Gastrocnemius medialis (tissue), 4 donors: ENCODE results near the gene CNOT4. TPM values are rescaled to one million over a fixed set of nuclear protein-coding genes. Genes with fewer than 3 reads are reported as not detected.

ENCODE experiments used
- ATAC-seq, 2 donors: fragments of 150-250 bp; one replicate each; pipeline ENCODE4 v1.9.1; 2016
- DNase-seq, 2 donors: peaks; one replicate each; pipeline ENCODE4 v3.0.0-alpha.2; 2019
- H3K27ac ChIP-seq, 4 donors: fragments of 200-600 bp; sonication (generic); 1 replicate in 1 of 4; 2 replicates in 3 of 4; pipeline ENCODE4 v1.5.1; 2016 to 2018; ENCODE audit warnings: mild to moderate bottlenecking in 2 of 4, moderate library complexity in 1 of 4
- H3K27me3 ChIP-seq, 3 donors: fragments of 200-600 bp; sonication (generic) in 2 of 3; 1 replicate in 1 of 3; 2 replicates in 2 of 3; pipeline versions ENCODE4 v1.5.1 to v1.6.0; 2016 to 2019; ENCODE audit warnings: mild to moderate bottlenecking in 1 of 3, moderate library complexity in 1 of 3
- H3K36me3 ChIP-seq, 2 donors: fragments of 200-600 bp; sonication (generic) in 1 of 2; one replicate each; pipeline ENCODE4 v1.5.1; 2017 to 2018
- H3K4me1 ChIP-seq, 2 donors: fragments of 200-600 bp; sonication (generic) in 1 of 2; one replicate each; pipeline ENCODE4 v1.5.1; 2016 to 2017; ENCODE audit warnings: mild to moderate bottlenecking in 2 of 2
- H3K4me3 ChIP-seq, 4 donors: fragments of 200-600 bp; sonication (generic) in 3 of 4; 1 replicate in 1 of 4; 2 replicates in 3 of 4; pipeline ENCODE4 v1.5.1; 2016 to 2019; ENCODE audit warnings: mild to moderate bottlenecking in 2 of 4
- H3K9me3 ChIP-seq, 3 donors: fragments of 200-600 bp; sonication (generic) in 2 of 3; 1 replicate in 1 of 3; 2 replicates in 2 of 3; pipeline ENCODE4 v1.5.1; 2016 to 2019
- CTCF ChIP-seq, 5 experiments: fragments of 450-650 bp in 3 of 5; fragments of 200-600 bp in 2 of 5; sonication (generic) in 2 of 5; IDR thresholded peaks in 4 of 5; conservative IDR thresholded peaks in 1 of 5; 1 replicate in 4 of 5; 2 replicates in 1 of 5; pipeline ENCODE4 v1.5.1; 2016 to 2019; ENCODE audit warnings: antibody characterized with exemption in 5 of 5, mild to moderate bottlenecking in 3 of 5, moderate library complexity in 3 of 5
- POLR2A ChIP-seq, 2 donors: fragments of 450-650 bp; IDR thresholded peaks; one replicate each; pipeline ENCODE4 v1.6.1; 2017; ENCODE audit warnings: antibody characterized with exemption in 2 of 2, mild to moderate bottlenecking in 2 of 2, moderate library complexity in 2 of 2
- in situ Hi-C, 4 donors: fragments of 200-750 bp; cut with MboI; loops; one replicate each; pipeline versions ENCODE4 v1.15.0 to v1.8.0; 2017; ENCODE audit warnings: low sequenced_read_pairs in 4 of 4
- intact Hi-C: fragments of 100-400 bp; cut with DNase I; formaldehyde crosslinking; loops from one replicate; pipeline ENCODE4 v1.15.1; 2023; ENCODE audit warnings: low total_unique reads
- total RNA-seq, 4 donors: library from RNA; depleted of rRNA; stranded (reverse); fragments of >200 nt; gene quantifications; one replicate each; pipeline versions ENCODE4 v1.1.0 to v1.2.3, GENCODE V29; 2016

The CNOT4 gene
- total RNA-seq, 4 donors from 2014 or later = 25.5 to 38.1 (median 30.7) TPM

GRCh38 chr7:135525426-135525825, 15.5 kb upstream of the CNOT4 start:
- no peak overlapping the region for H3K27ac ChIP-seq
- ATAC-seq = no peak
- no peak for TF ChIP-seq CTCF (IDR thresholded peaks at IDR 0.05 in 4 of 5, conservative IDR thresholded peaks at IDR 0.05 in 1 of 5)
- TF ChIP-seq POLR2A (IDR thresholded peaks at IDR 0.05) = no peak
- H3K9me3 ChIP-seq = no peaks in the 10 kb centered on the region
- in situ Hi-C loops (no loop called here), intact Hi-C loops (no loop called here)
- DNase-seq = no peak
- H3K27me3 ChIP-seq = no peaks in the 10 kb centered on the region
- no peaks in the 10 kb centered on the region for H3K36me3 ChIP-seq
- H3K4me3 ChIP-seq = no peak overlapping the region
- H3K4me1 ChIP-seq = no peaks in the 10 kb centered on the region

- Histone ChIP-seq H3K27me3 (no peaks in the 10 kb centered on the region), H3K4me1 (no peaks in the 10 kb centered on the region), H3K36me3 (no peaks in the 10 kb centered on the region), H3K27ac (no peak overlapping the region), H3K9me3 (no peaks in the 10 kb centered on the region), H3K4me3 (no peak overlapping the region)
- TF ChIP-seq POLR2A (IDR thresholded peaks at IDR 0.05) = no peak
- no peak for TF ChIP-seq CTCF (IDR thresholded peaks at IDR 0.05 in 4 of 5, conservative IDR thresholded peaks at IDR 0.05 in 1 of 5)
- intact Hi-C loops (no loop called here), in situ Hi-C loops (loop anchor here in 1 of 4 donors (25.0 kb wide), 1 partner anchor 1211 kb away; the partner anchor contains the start of gene SLC35B4)
- DNase-seq (no peak), ATAC-seq (no peak)
These were observed 13.2 kb upstream of the CNOT4 start for GRCh38 chr7:135523146-135523545.

GRCh38 chr7:135522509-135522908, 12.6 kb upstream of the CNOT4 start:
- H3K36me3 ChIP-seq = no peaks in the 10 kb centered on the region
- ATAC-seq (no peak), DNase-seq (no peak)
- H3K4me1 ChIP-seq = no peaks in the 10 kb centered on the region
- no peaks in the 10 kb centered on the region for H3K27me3 ChIP-seq
- in situ Hi-C loops (loop anchor here in 1 of 4 donors (25.0 kb wide), 1 partner anchor 1210 kb away; the partner anchor contains the start of gene SLC35B4), intact Hi-C loops (no loop called here)
- TF ChIP-seq POLR2A (IDR thresholded peaks at IDR 0.05) (no peak), CTCF (IDR thresholded peaks at IDR 0.05 in 4 of 5, conservative IDR thresholded peaks at IDR 0.05 in 1 of 5) (no peak)
- H3K4me3 ChIP-seq = no peak overlapping the region
- no peaks in the 10 kb centered on the region for H3K9me3 ChIP-seq
- no peak overlapping the region for H3K27ac ChIP-seq

GRCh38 chr7:135519871-135520270, 10.0 kb upstream of the CNOT4 start:
- ATAC-seq = no peak
- H3K4me1 ChIP-seq = no peaks in the 10 kb centered on the region
- H3K9me3 ChIP-seq = no peaks in the 10 kb centered on the region
- no peak for TF ChIP-seq POLR2A (IDR thresholded peaks at IDR 0.05)
- TF ChIP-seq CTCF (IDR thresholded peaks at IDR 0.05 in 4 of 5, conservative IDR thresholded peaks at IDR 0.05 in 1 of 5) = no peak
- no peak for DNase-seq
- in situ Hi-C loops (loop anchor here in 1 of 4 donors (25.0 kb wide), 1 partner anchor 1208 kb away; the partner anchor contains the start of gene SLC35B4), intact Hi-C loops (no loop called here)
- no peak overlapping the region for H3K4me3 ChIP-seq
- no peak overlapping the region for H3K27ac ChIP-seq
- no peaks in the 10 kb centered on the region for H3K36me3 ChIP-seq
- no peaks in the 10 kb centered on the region for H3K27me3 ChIP-seq

- TF ChIP-seq CTCF (IDR thresholded peaks at IDR 0.05 in 4 of 5, conservative IDR thresholded peaks at IDR 0.05 in 1 of 5) (no peak), POLR2A (IDR thresholded peaks at IDR 0.05) (no peak)
- intact Hi-C loops = no loop called here
These were observed 9.4 kb upstream of the CNOT4 start for GRCh38 chr7:135519233-135519688.

More at GRCh38 chr7:135519233-135519688, 9.4 kb upstream of the CNOT4 start:
- H3K4me1 ChIP-seq = no peaks in the 10 kb centered on the region
- no peak overlapping the region for H3K27ac ChIP-seq
- DNase-seq (no peak), ATAC-seq (no peak)
- H3K27me3 ChIP-seq = no peaks in the 10 kb centered on the region
- H3K9me3 ChIP-seq = no peaks in the 10 kb centered on the region
- H3K36me3 ChIP-seq = no peaks in the 10 kb centered on the region
- in situ Hi-C loops = loop anchor here in 1 of 4 donors (25.0 kb wide), 1 partner anchor 1207 kb away; the partner anchor contains the start of gene SLC35B4
- no peak overlapping the region for H3K4me3 ChIP-seq
